HG02588 (cell line): ENCODE data around the gene NDUFC2.
"Not testable (repeated sequence)": the region's sequence is repeated elsewhere in the genome, so short reads cannot be mapped to it uniquely, and the experiment has no call there.

Experiments
- ATAC-seq: cut with Tn5 transposase; IDR thresholded peaks from one replicate; pipeline ENCODE4 v1.9.1; 2021; ENCODE audit warnings: mild to moderate bottlenecking, moderate library complexity; ENCODE audit not compliant: unreplicated experiment

The NDUFC2 gene

GRCh38 chr11:78080084-78080817, 589 bp upstream of the NDUFC2 start:
- no peak for ATAC-seq

GRCh38 chr11:78078218-78079167, 1.2 kb downstream of the NDUFC2 start:
- no peak for ATAC-seq

- ATAC-seq, result not testable (repeated sequence)
Observed at GRCh38 chr11:78077592-78077991, 2.1 kb downstream of the NDUFC2 start.

GRCh38 chr11:78076733-78077403, 2.8 kb downstream of the NDUFC2 start:
- no peak for ATAC-seq

GRCh38 chr11:78074756-78075155, 4.9 kb downstream of the NDUFC2 start:
- ATAC-seq, result no peak

- no peak for ATAC-seq
Observed at GRCh38 chr11:78072455-78072854, 7.2 kb downstream of the NDUFC2 start.

- no peak for ATAC-seq
Observed at GRCh38 chr11:78071717-78072116, 7.9 kb downstream of the NDUFC2 start.

GRCh38 chr11:78070621-78071020, 9.0 kb downstream of the NDUFC2 start:
- ATAC-seq, result no peak

- no peak for ATAC-seq
Observed at GRCh38 chr11:78069465-78069864, 10.2 kb downstream of the NDUFC2 start.

- no peak for ATAC-seq
Observed at GRCh38 chr11:78067704-78068103, 12.0 kb downstream of the NDUFC2 start.

GRCh38 chr11:78066471-78066870, 13.2 kb downstream of the NDUFC2 start:
- ATAC-seq, result no peak

GRCh38 chr11:78065203-78065602, 14.5 kb downstream of the NDUFC2 start:
- ATAC-seq, result no peak

- no peak for ATAC-seq
Observed at GRCh38 chr11:78063440-78064181, 16.1 kb downstream of the NDUFC2 start, which contains the start of gene THRSP. Gene THRSP, plus strand, starts transcription at chr11:78063861. Its CDS starts 21 bp downstream, at chr11:78063882.

GRCh38 chr11:78062671-78063070, 17.0 kb downstream of the NDUFC2 start:
- no peak for ATAC-seq

- ATAC-seq, result no peak
Observed at GRCh38 chr11:78061921-78062311, 17.7 kb downstream of the NDUFC2 start.

- no peak for ATAC-seq
Observed at GRCh38 chr11:78061088-78061920, 18.4 kb downstream of the NDUFC2 start.

GRCh38 chr11:78060533-78060932, 19.1 kb downstream of the NDUFC2 start:
- no peak for ATAC-seq

- ATAC-seq, result not testable (repeated sequence)
Observed at GRCh38 chr11:78059749-78060328, 19.8 kb downstream of the NDUFC2 start.

- ATAC-seq, result no peak
Observed at GRCh38 chr11:78057462-78058055, 22.1 kb downstream of the NDUFC2 start.
